Fibroblast of lung (primary cell): ENCODE data around the gene CAVIN2.

Experiments
- EZH2 ChIP-seq: IDR thresholded peaks from 2 replicates; pipeline ENCODE4 v1.5.1; 2012; ENCODE audit warnings: low read length, control low read depth, mild to moderate bottlenecking; ENCODE audit errors: missing control alignments
- TF ChIP-seq, protein P1 (sequence below), 2 donors: IDR thresholded peaks in 1 of 2; conservative IDR thresholded peaks in 1 of 2; 1 replicate in 1 of 2; 2 replicates in 1 of 2; pipeline ENCODE4 v1.5.1; 2011 to 2012; ENCODE audit warnings: low read length in 2 of 2, control low read depth in 1 of 2, inconsistent platforms in 1 of 2, low read depth in 1 of 2, mild to moderate bottlenecking in 1 of 2

DNA sequence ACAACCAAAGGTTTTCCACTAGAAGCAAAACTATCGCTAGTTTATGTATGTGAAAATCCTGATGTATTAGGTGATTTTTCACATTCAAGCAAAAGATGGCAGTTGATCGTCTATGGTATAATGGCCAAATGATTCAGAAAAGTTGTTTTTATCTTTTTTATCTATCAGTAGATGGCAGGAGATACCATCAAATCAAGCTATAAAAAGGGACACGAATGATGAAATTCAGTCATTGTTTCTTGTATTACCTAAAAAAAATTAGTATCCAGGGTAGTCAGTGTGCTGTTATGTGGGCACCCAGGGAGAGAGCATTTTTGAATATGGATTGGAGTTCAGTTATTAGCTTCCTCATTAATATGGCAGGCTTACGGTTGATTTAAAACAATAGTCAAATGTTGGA, 22.9 kb upstream of the CAVIN2 start:
- TF ChIP-seq, protein P1, sequence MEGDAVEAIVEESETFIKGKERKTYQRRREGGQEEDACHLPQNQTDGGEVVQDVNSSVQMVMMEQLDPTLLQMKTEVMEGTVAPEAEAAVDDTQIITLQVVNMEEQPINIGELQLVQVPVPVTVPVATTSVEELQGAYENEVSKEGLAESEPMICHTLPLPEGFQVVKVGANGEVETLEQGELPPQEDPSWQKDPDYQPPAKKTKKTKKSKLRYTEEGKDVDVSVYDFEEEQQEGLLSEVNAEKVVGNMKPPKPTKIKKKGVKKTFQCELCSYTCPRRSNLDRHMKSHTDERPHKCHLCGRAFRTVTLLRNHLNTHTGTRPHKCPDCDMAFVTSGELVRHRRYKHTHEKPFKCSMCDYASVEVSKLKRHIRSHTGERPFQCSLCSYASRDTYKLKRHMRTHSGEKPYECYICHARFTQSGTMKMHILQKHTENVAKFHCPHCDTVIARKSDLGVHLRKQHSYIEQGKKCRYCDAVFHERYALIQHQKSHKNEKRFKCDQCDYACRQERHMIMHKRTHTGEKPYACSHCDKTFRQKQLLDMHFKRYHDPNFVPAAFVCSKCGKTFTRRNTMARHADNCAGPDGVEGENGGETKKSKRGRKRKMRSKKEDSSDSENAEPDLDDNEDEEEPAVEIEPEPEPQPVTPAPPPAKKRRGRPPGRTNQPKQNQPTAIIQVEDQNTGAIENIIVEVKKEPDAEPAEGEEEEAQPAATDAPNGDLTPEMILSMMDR (conservative IDR thresholded peaks at IDR 0.05 in 1 of 2, IDR thresholded peaks at IDR 0.05 in 1 of 2; ENCODE audit: low read depth in 1 of 2, low read length in 2 of 2): peak in 1 of 2 donors; percentile 5
- no peak for TF ChIP-seq EZH2
